ENCODE data around the gene PSMB11.

Gene PSMB11

GRCh38 chr14:23023022-23023794, 18.8 kb upstream of the PSMB11 start:
- Histone ChIP-seq H3K4me1 (no peaks in the 10 kb centered on the region), H3K4me3 (no peak overlapping the region), H3K27me3 (ENCODE audit: low read depth) (no peaks in the 10 kb centered on the region), H3K9me3 (no peaks in the 10 kb centered on the region), H3K36me3 (replicated peaks) (peaks cover 36% of the 10 kb centered on the region)
- DNase-seq (ENCODE audit: low spot score in 2 of 2) = no peak
- in situ Hi-C loops (cut with MboI; ENCODE audit: low sequenced_read_pairs) = no loop called here

GRCh38 chr14:23023795-23024152, 18.2 kb upstream of the PSMB11 start:
- Histone ChIP-seq H3K27me3 (ENCODE audit: low read depth) (no peaks in the 10 kb centered on the region), H3K9me3 (no peaks in the 10 kb centered on the region), H3K36me3 (replicated peaks) (peaks cover 41% of the 10 kb centered on the region), H3K4me1 (no peaks in the 10 kb centered on the region), H3K4me3 (no peak overlapping the region)
- in situ Hi-C loops (cut with MboI; ENCODE audit: low sequenced_read_pairs) = no loop called here
- no peak for DNase-seq (ENCODE audit: low spot score in 2 of 2)

DNA sequence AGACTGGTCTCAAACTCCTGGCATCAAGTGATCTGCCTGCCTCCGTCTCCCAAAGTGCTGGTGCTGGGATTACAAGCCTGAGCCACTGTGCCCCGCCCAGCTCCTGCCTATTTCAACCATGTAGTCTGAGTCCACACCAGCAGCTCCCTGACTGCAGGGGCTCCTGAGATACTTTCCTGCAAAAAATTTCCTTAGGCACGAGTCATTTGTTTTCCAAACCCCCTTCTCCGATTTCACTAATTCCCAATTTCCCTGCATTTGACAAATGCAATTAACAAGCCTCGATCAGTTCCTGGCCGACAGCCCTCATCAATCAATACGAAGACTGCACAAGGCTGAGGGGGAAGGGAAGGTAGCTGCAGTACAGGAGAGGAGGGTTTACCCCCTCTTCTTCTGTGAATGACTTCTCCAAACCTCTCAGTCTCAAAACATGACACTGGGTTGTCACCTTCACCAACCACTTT, 17.4 kb upstream of the PSMB11 start:
- Histone ChIP-seq H3K4me3 (no peak overlapping the region), H3K9me3 (no peaks in the 10 kb centered on the region), H3K27me3 (ENCODE audit: low read depth) (no peaks in the 10 kb centered on the region), H3K4me1 (no peaks in the 10 kb centered on the region), H3K36me3 (replicated peaks) (peaks cover 49% of the 10 kb centered on the region)
- DNase-seq (ENCODE audit: low spot score in 2 of 2) = no peak
- in situ Hi-C loops (cut with MboI; ENCODE audit: low sequenced_read_pairs) = no loop called here

GRCh38 chr14:23025151-23025814, 16.7 kb upstream of the PSMB11 start:
- Histone ChIP-seq H3K4me3 (no peak overlapping the region), H3K4me1 (no peaks in the 10 kb centered on the region; the same call in 1 of the 2 replicates), H3K27me3 (ENCODE audit: low read depth) (no peaks in the 10 kb centered on the region), H3K9me3 (no peaks in the 10 kb centered on the region), H3K36me3 (replicated peaks) (peaks cover 55% of the 10 kb centered on the region)
- no peak for DNase-seq (ENCODE audit: low spot score in 2 of 2)
- in situ Hi-C loops (cut with MboI; ENCODE audit: low sequenced_read_pairs) = no loop called here

- DNase-seq (ENCODE audit: low spot score in 2 of 2) = no peak
- H3K36me3 ChIP-seq (replicated peaks) = peaks cover 86% of the 10 kb centered on the region
- no peak overlapping the region for H3K4me3 ChIP-seq
- no peaks in the 10 kb centered on the region for H3K9me3 ChIP-seq
- H3K4me1 ChIP-seq = peaks cover 4% of the 10 kb centered on the region
- no peaks in the 10 kb centered on the region for H3K27me3 ChIP-seq (ENCODE audit: low read depth)
- in situ Hi-C loops (cut with MboI; ENCODE audit: low sequenced_read_pairs) = no loop called here
Observed at GRCh38 chr14:23028799-23029198, 13.2 kb upstream of the PSMB11 start.

DNA sequence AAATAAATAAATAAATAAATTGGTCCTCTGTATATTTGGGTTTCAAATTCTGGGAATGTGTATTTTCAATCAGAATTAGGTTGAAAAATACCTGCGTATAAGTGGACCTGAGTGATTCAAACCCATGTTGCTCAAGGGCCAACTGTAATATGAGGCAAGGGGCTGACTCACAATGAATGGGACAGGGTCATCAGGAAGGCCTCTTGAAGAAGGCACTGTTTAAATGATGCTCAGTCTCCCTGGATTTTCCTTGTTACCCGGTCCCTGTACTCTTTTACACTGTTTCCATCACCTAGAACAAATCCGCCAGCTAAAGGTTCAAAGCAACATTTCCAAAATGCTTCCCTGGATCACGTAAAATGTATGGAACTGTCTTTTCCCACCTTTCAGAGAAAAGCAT, 11.1 kb upstream of the PSMB11 start:
- Histone ChIP-seq H3K4me3 (no peak overlapping the region), H3K9me3 (no peaks in the 10 kb centered on the region), H3K27me3 (ENCODE audit: low read depth) (no peaks in the 10 kb centered on the region), H3K36me3 (replicated peaks) (peaks cover 75% of the 10 kb centered on the region), H3K4me1 (peaks cover 9% of the 10 kb centered on the region)
- in situ Hi-C loops (cut with MboI; ENCODE audit: low sequenced_read_pairs) = no loop called here
- DNase-seq (ENCODE audit: low spot score in 2 of 2) = no peak

DNA sequence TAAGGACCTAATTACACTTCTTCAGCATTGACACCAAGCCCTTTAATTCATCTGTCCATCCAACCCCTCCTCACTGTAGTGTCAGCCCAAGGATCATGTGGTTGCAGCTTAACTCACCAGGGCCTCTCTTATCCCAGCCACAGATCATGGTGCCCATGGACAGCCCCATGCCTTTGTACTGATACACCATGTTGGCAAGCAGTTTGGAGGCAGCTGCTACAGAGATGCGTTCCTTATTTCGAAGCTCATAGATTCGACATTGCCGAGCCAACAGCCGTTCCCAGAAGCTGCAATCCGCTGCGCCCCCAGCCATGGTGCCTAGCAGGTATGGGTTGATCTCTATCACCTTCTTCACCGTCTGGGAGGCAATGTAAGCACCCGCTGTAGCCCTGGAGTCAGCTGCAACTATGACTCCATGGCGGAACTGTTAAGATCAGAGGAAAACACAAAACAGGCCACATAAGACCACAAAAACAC, 8.7 kb upstream of the PSMB11 start:
- peak overlapping the region; percentile 88 for H3K4me3 ChIP-seq
- H3K36me3 ChIP-seq (replicated peaks) = peaks cover 57% of the 10 kb centered on the region
- in situ Hi-C loops (cut with MboI; ENCODE audit: low sequenced_read_pairs) = no loop called here

GRCh38 chr14:23033801-23034497, 8.1 kb upstream of the PSMB11 start:
- in situ Hi-C loops (cut with MboI; ENCODE audit: low sequenced_read_pairs) = no loop called here
- Histone ChIP-seq H3K9me3 (no peaks in the 10 kb centered on the region), H3K36me3 (replicated peaks) (peaks cover 50% of the 10 kb centered on the region), H3K27me3 (ENCODE audit: low read depth) (no peaks in the 10 kb centered on the region), H3K4me1 (peaks cover 9% of the 10 kb centered on the region), H3K4me3 (peak overlapping the region; percentile 88)
- no peak for DNase-seq (ENCODE audit: low spot score in 2 of 2)

More for the DNA sequence above, 8.7 kb upstream of the PSMB11 start:
- no peak for DNase-seq (ENCODE audit: low spot score in 2 of 2)
- H3K9me3 ChIP-seq = no peaks in the 10 kb centered on the region
- H3K27me3 ChIP-seq (ENCODE audit: low read depth) = no peaks in the 10 kb centered on the region
- H3K4me1 ChIP-seq = peaks cover 9% of the 10 kb centered on the region

DNA sequence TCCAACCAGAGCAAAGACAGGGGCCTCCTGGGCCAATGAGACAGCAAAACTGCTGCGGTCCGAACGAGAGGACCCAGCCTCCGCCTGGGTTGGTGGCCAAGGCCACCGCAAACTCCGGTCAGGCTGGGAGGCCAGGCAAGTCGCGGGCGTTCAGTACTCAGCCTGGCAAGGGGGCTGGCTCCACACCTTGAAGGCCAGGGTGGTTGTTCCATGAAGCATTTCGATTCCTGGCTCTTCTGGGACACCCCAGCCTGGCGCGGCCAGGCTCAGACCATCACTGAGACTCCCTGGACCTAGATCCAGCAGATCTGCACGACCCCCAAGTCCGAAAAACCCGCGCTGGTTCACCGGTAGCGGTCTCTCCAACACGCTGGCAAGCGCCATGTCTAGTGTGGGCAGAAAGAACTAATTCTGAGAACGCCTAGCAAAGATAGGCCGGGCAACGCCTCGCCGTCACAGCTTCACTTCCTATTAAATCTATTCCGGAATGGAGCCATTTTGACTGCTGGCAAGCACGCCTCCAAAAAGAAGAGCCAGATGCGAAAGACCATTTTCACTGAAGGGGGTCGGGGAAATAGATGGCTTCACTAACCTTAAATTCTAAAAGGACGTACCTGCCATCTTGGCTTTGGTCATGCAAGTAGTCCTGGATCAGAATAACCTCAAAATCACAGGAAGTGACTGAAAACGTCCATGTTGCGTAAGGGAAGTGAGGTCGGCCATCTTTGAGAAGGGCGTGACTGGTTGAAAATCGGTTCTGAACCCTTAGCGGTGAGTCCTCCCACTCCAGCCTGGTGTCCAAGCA, 7.3 kb upstream of the PSMB11 start, which contains the start of gene PSMB5:
Gene PSMB5 (minus strand): TSS at position 403 of the 805 bp plus-strand sequence. CDS start 19 bp downstream, at position 384.
- peak; percentile 93 to 96 for DNase-seq (ENCODE audit: low spot score in 2 of 2)
- Histone ChIP-seq H3K27me3 (ENCODE audit: low read depth) (no peaks in the 10 kb centered on the region), H3K4me3 (peak within 1 kb of the TSS; percentile 88), H3K9me3 (no peaks in the 10 kb centered on the region), H3K4me1 (peaks cover 9% of the 10 kb centered on the region), H3K36me3 (replicated peaks) (peaks cover 44% of the 10 kb centered on the region)
- in situ Hi-C loops (cut with MboI; ENCODE audit: low sequenced_read_pairs) = no loop called here

DNA sequence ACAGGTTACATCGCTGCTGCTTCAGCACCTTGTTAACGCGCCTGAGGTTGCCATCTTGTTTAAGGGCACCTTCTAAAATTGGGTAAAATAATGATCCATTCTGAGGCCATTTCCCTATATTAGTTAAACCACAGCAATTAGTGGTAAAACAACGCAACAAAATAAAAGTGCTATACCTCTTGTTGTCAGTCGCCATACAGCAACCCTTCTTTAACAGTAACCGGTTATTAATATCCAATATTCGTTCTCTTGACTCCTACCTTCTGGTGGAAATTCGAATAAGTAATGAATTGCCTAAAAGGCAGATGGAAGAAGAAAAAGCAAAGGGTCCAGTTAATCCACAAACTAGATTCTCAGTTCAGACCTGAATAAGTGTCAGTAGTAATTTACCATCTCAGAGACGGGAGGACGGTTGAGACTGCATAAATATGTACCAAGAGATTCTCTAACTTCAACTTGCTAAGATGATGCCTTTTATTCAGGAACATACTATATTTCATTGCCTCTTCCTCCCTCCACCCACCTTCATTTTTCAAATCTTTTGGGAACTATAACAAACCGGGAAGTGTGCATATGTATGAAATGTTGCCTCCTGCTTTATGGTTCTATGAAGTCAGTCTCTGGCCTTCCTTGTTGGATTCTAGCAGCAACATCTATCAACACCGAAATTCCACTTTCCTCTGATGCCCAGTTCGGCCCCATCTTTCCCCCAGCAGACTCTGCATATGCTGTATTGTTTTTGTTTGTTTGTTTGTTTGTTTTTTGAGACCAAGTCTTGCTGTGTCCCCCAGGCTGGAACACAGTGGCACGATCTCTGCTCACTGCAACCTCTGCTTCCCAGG, 6.5 kb upstream of the PSMB11 start:
- Histone ChIP-seq H3K36me3 (replicated peaks) (peaks cover 35% of the 10 kb centered on the region), H3K9me3 (no peaks in the 10 kb centered on the region), H3K4me1 (peaks cover 9% of the 10 kb centered on the region), H3K4me3 (peak overlapping the region; percentile 88), H3K27me3 (ENCODE audit: low read depth) (no peaks in the 10 kb centered on the region)
- no peak for DNase-seq (ENCODE audit: low spot score in 2 of 2)
- in situ Hi-C loops (cut with MboI; ENCODE audit: low sequenced_read_pairs) = no loop called here

GRCh38 chr14:23040100-23040499, 1.9 kb upstream of the PSMB11 start:
- in situ Hi-C loops (cut with MboI; ENCODE audit: low sequenced_read_pairs) = no loop called here

GRCh38 chr14:23041729-23042128, 283 bp upstream of the PSMB11 start:
- Histone ChIP-seq H3K27me3 (ENCODE audit: low read depth) (no peaks in the 10 kb centered on the region), H3K4me1 (no peaks in the 10 kb centered on the region), H3K9me3 (no peaks in the 10 kb centered on the region), H3K36me3 (replicated peaks) (no peaks in the 10 kb centered on the region), H3K4me3 (no peak overlapping the region)
- in situ Hi-C loops (cut with MboI; ENCODE audit: low sequenced_read_pairs) = no loop called here
- DNase-seq (ENCODE audit: low spot score in 2 of 2) = no peak

More at GRCh38 chr14:23040100-23040499, 1.9 kb upstream of the PSMB11 start:
- Histone ChIP-seq H3K36me3 (replicated peaks) (no peaks in the 10 kb centered on the region), H3K27me3 (ENCODE audit: low read depth) (no peaks in the 10 kb centered on the region), H3K9me3 (no peaks in the 10 kb centered on the region), H3K4me1 (peaks cover 3% of the 10 kb centered on the region), H3K4me3 (no peak overlapping the region)
- no peak for DNase-seq (ENCODE audit: low spot score in 2 of 2)
